A549 (cell line): ENCODE measurements around the gene TMEM40. TPM values are rescaled to one million over a fixed set of nuclear protein-coding genes. Genes with fewer than 3 reads are reported as not detected.

Source experiments
- ATAC-seq, 2 experiments: fragments of 200-7000 bp in 1 of 2; fragments of >200 bp in 1 of 2; cut with Nextera tagmentation in 1 of 2; cut with Tn5 transposase in 1 of 2; 3 replicates each; pipeline versions ENCODE4 v1.8.0 to v1.9.1; 2018 to 2020; ENCODE audit warnings: mild to moderate bottlenecking in 1 of 2, moderate library complexity in 1 of 2
- CTCF ChIA-PET: fragments of 300-600 bp; sonication (Branson Sonifier 250); formaldehyde crosslinking; extraction: SDS; loops from one replicate; lab custom pipeline; 2021; ENCODE audit warnings: antibody characterized with exemption, inconsistent platforms; lab: Yijun Ruan, JAX
- POLR2A ChIA-PET: fragments of 350-600 bp; formaldehyde crosslinking; extraction: SDS; loops from one replicate; lab custom pipeline; 2021; ENCODE audit warnings: antibody characterized with exemption, inconsistent platforms; lab: Yijun Ruan, JAX
- DNase-seq, 2 experiments: peaks; one replicate each; pipeline versions ENCODE4 v3.0.0 to v3.0.0-alpha.2; 2011 to 2016; ENCODE audit warnings: low read depth in 1 of 2, low spot score in 1 of 2
- FAIRE-seq: peaks from 2 replicates; lab custom pipeline; 2011; peaks lifted over from hg19 to GRCh38; lab: Jason Lieb, UNC
- H3K27ac ChIP-seq, 2 experiments: fragments of >200 bp; sonication (Bioruptor Twin); formaldehyde crosslinking; 3 replicates each; pipeline ENCODE4 v1.5.1; 2016 to 2017
- H3K4me1 ChIP-seq: fragments of >200 bp; sonication (Bioruptor Twin); formaldehyde crosslinking; 3 replicates; pipeline ENCODE4 v1.6.1; 2016
- H3K4me2 ChIP-seq: fragments of >200 bp; sonication (Bioruptor Twin); formaldehyde crosslinking; 3 replicates; pipeline ENCODE4 v1.6.1; 2016
- H3K4me3 ChIP-seq: fragments of >200 bp; sonication (Bioruptor Twin); formaldehyde crosslinking; 3 replicates; pipeline ENCODE4 v1.5.1; 2016
- H3K9me3 ChIP-seq: fragments of >200 bp; sonication (Bioruptor Twin); formaldehyde crosslinking; 3 replicates; pipeline ENCODE4 v1.6.1; 2016
- ATOH8 ChIP-seq: fragments of 250-450 bp; sonication (Bioruptor Pico); IDR thresholded peaks from 2 replicates; pipeline ENCODE4 v1.5.0; 2020; ENCODE audit warnings: low read depth, mild to moderate bottlenecking, moderate library complexity
- CBX2 ChIP-seq: fragments of 200-600 bp; sonication (generic); IDR thresholded peaks from 2 replicates; pipeline ENCODE4 v1.6.1; 2016; ENCODE audit warnings: low read depth, mild to moderate bottlenecking, borderline replicate concordance
- CEBPB ChIP-seq, 2 experiments: fragments of >200 bp in 1 of 2; sonication (Bioruptor Twin) in 1 of 2; formaldehyde crosslinking in 1 of 2; IDR thresholded peaks; 2 replicates each; pipeline ENCODE4 v1.6.1; 2012 to 2016
- E2F6 ChIP-seq: IDR thresholded peaks from 2 replicates; pipeline ENCODE4 v1.6.1; 2012; ENCODE audit warnings: low read depth, borderline replicate concordance
- EHF ChIP-seq: fragments of 250-450 bp; sonication (Bioruptor Pico); IDR thresholded peaks from 2 replicates; pipeline ENCODE4 v1.5.0; 2020; ENCODE audit warnings: mild to moderate bottlenecking
- EHMT2 ChIP-seq: fragments of 200-600 bp; sonication (generic); IDR thresholded peaks from 2 replicates; pipeline ENCODE4 v1.6.1; 2016; ENCODE audit warnings: antibody characterized with exemption, low read depth, mild to moderate bottlenecking, moderate library complexity
- GATA3 ChIP-seq: IDR thresholded peaks from 2 replicates; pipeline ENCODE4 v1.6.1; 2012; ENCODE audit warnings: borderline replicate concordance
- HOXA7 ChIP-seq: fragments of 250-450 bp; sonication (Bioruptor Pico); IDR thresholded peaks from 2 replicates; pipeline ENCODE4 v1.5.0; 2020; ENCODE audit warnings: mild to moderate bottlenecking, moderate library complexity
- JUN ChIP-seq, 2 experiments: fragments of >200 bp; sonication (Bioruptor Twin); formaldehyde crosslinking; IDR thresholded peaks; 2 replicates in 1 of 2; 3 replicates in 1 of 2; pipeline ENCODE4 v1.6.1; 2016 to 2017
- MAFK ChIP-seq: fragments of 450-650 bp; IDR thresholded peaks from 2 replicates; pipeline ENCODE4 v1.6.1; 2014; ENCODE audit not compliant: partially characterized antibody
- NPAS2 ChIP-seq: fragments of 250-450 bp; sonication (Bioruptor Pico); IDR thresholded peaks from 2 replicates; pipeline ENCODE4 v1.8.0; 2022; ENCODE audit warnings: mild to moderate bottlenecking, moderate library complexity, borderline replicate concordance
- RAD21 ChIP-seq, 2 experiments: fragments of >200 bp in 1 of 2; sonication (Bioruptor Twin) in 1 of 2; formaldehyde crosslinking in 1 of 2; IDR thresholded peaks in 1 of 2; conservative IDR thresholded peaks in 1 of 2; 2 replicates in 1 of 2; 3 replicates in 1 of 2; pipeline ENCODE4 v1.6.1; 2012 to 2018; ENCODE audit warnings: inconsistent platforms in 1 of 2
- RNF2 ChIP-seq: fragments of 200-600 bp; sonication (generic); IDR thresholded peaks from 2 replicates; pipeline ENCODE4 v1.6.1; 2016; ENCODE audit warnings: low read depth, mild to moderate bottlenecking, antibody characterized with exemption, moderate library complexity, borderline replicate concordance
- SREBF2 ChIP-seq: fragments of 450-650 bp; IDR thresholded peaks from 2 replicates; pipeline ENCODE4 v1.6.1; 2014; ENCODE audit warnings: mild to moderate bottlenecking, moderate library complexity
- ZFP36 ChIP-seq: fragments of 450-650 bp; IDR thresholded peaks from 2 replicates; pipeline ENCODE4 v1.6.1; 2014; ENCODE audit warnings: borderline replicate concordance; ENCODE audit not compliant: partially characterized antibody
- WGBS: methylation state at CpG from one replicate; pipeline ENCODE4 v1.1.6; 2017; ENCODE audit errors: missing lambda C conversion rate; 5-methylcytosine and 5-hydroxymethylcytosine counted together
- polyA plus RNA-seq, 4 experiments: library from polyadenylated mRNA; depleted of rRNA in 3 of 4; stranded (reverse); fragments of >200 nt; fragmentation: RNase III in 1 of 4; extraction: RNeasy Plus Mini Kit Qiagen cat#74134 plus additional on column Dnase treatment in 1 of 4; gene quantifications; 2 replicates in 3 of 4; 3 replicates in 1 of 4; pipeline ENCODE4 v1.2.3, GENCODE V29; 2011 to 2017

TMEM40 gene
- polyA plus RNA-seq, 2 of the 4 experiments (the other 2 are of a cell fraction) = 0.13 to 0.18 TPM

GRCh38 chr3:12753275-12754028 is 5.6 kb downstream of the TMEM40 start:
- Histone ChIP-seq H3K4me1 (peaks cover 39% of the 10 kb centered on the region), H3K4me2 (peak overlapping the region; percentile 34; the same call in 1 of the 3 replicates), H3K27ac (peak overlapping the region; percentile 43 to 90; a peak in 5 of 6 replicates), H3K9me3 (no peaks in the 10 kb centered on the region), H3K4me3 (no peak overlapping the region)
- peak; percentile 48 for TF ChIP-seq MAFK
- TF ChIP-seq SREBF2 = no peak
- FAIRE-seq = no peak
- ChIA-PET CTCF (interaction anchor here (0.8 to 1.7 kb wide), 4 partner anchors 10 to 89 kb away, joined by 3 to 4 read pairs (median 4); no protein-coding TSS in a partner anchor), POLR2A (no interaction called here)
- WGBS = 85% methylated on average over 9 of the region's 9 CpGs
- DNase-seq = peak in 1 of 2 experiments; percentile 34
- ATAC-seq = peak; percentile 12 to 32; a peak in 3 of 6 replicates

GRCh38 chr3:12752809-12753208 is 6.2 kb downstream of the TMEM40 start:
- Histone ChIP-seq H3K4me1 (peaks cover 32% of the 10 kb centered on the region), H3K9me3 (no peaks in the 10 kb centered on the region), H3K4me2 (no peak overlapping the region), H3K27ac (peak overlapping the region in 1 of 2 experiments; percentile 90; a peak in 3 of 6 replicates), H3K4me3 (no peak overlapping the region)
- 48% methylated on average over 2 of the region's 2 CpGs for WGBS
- peak; percentile 51; a peak in 3 of 6 replicates for ATAC-seq
- DNase-seq = peak in 1 of 2 experiments; percentile 32
- CTCF ChIA-PET = interaction anchor here (0.6 to 1.7 kb wide), 4 partner anchors 9 to 89 kb away, joined by 3 to 4 read pairs (median 4); no protein-coding TSS in a partner anchor
- no peak for FAIRE-seq
- TF ChIP-seq MAFK = peak; percentile 100
- TF ChIP-seq CBX2 = no peak
- TF ChIP-seq, all 56 proteins: peak for 1
- POLR2A ChIA-PET = interaction anchor here (1.4 kb wide), 1 partner anchor 10 kb away, joined by 4 read pairs; no protein-coding TSS in a partner anchor

- 41% methylated on average over 3 of the region's 3 CpGs for WGBS
- Histone ChIP-seq H3K27ac (peak overlapping the region in 1 of 2 experiments; percentile 90; a peak in 2 of 6 replicates), H3K4me2 (no peak overlapping the region), H3K4me1 (peaks cover 32% of the 10 kb centered on the region), H3K9me3 (no peaks in the 10 kb centered on the region), H3K4me3 (no peak overlapping the region)
- DNase-seq (no peak), FAIRE-seq (no peak), ATAC-seq (no peak)
- TF ChIP-seq E2F6 (no peak), EHF (no peak), ATOH8 (no peak)
- POLR2A ChIA-PET = interaction anchor here (1.4 kb wide), 1 partner anchor 11 kb away, joined by 4 read pairs; no protein-coding TSS in a partner anchor
- CTCF ChIA-PET = interaction anchor here (0.6 to 1.7 kb wide), 3 partner anchors 32 to 90 kb away, joined by 3 to 8 read pairs (median 4); no protein-coding TSS in a partner anchor
Measured at GRCh38 chr3:12752102-12752501, 7.0 kb downstream of the TMEM40 start.

GRCh38 chr3:12751571-12751970 is 7.5 kb downstream of the TMEM40 start:
- FAIRE-seq = no peak
- Histone ChIP-seq H3K9me3 (no peaks in the 10 kb centered on the region), H3K27ac (peak overlapping the region in 1 of 2 experiments; percentile 90; a peak in 3 of 6 replicates), H3K4me1 (peaks cover 32% of the 10 kb centered on the region), H3K4me3 (no peak overlapping the region), H3K4me2 (no peak overlapping the region)
- ATAC-seq = peak in 1 of 2 experiments; percentile 27; a peak in 3 of 6 replicates
- 57% methylated on average over 5 of the region's 5 CpGs for whole genome bisulfite sequencing
- no peak for TF ChIP-seq CEBPB (IDR thresholded peaks at IDR 0.05)
- TF ChIP-seq, all 56 proteins: peak for 0
- DNase-seq = peak in 1 of 2 experiments; percentile 28
- CTCF ChIA-PET = interaction anchor here (0.6 to 1.7 kb wide), 5 partner anchors 9 to 91 kb away, joined by 3 to 8 read pairs (median 4); no protein-coding TSS in a partner anchor
- POLR2A ChIA-PET = interaction anchor here (1.4 kb wide), 1 partner anchor 12 kb away, joined by 4 read pairs; no protein-coding TSS in a partner anchor

DNA sequence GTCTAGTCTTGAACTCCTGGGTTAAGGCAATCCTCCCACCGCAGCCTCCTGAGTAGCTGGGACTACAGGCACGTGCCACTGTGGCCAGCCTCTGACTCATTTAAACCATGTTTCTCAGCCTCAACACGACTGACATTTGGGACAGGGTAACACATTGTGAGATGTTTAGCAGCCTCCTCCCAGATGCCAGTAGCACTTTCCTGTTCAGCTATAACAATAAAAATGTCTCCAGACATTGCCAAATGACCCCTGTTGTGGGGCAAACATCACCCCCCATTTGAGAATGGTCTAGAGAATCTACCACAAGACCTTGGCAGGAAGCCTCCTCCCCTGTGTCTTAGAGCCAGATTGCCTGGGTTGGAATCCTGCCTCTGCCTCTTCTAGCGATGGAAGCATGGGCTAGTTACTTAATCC is 8.4 kb downstream of the TMEM40 start:
- peak overlapping the region; percentile 21; the same call in 2 of the 3 replicates for H3K4me2 ChIP-seq
- TF ChIP-seq HOXA7 (no peak), ZFP36 (no peak), JUN (IDR thresholded peaks at IDR 0.05) (no peak), GATA3 (no peak), NPAS2 (CRISPR knock-in tag) (no peak), RNF2 (no peak), EHMT2 (no peak), CEBPB (IDR thresholded peaks at IDR 0.05) (no peak), RAD21 (conservative IDR thresholded peaks at IDR 0.05 in 1 of 2, IDR thresholded peaks at IDR 0.05 in 1 of 2) (no peak)
- TF ChIP-seq, all 56 proteins: peak for 0
- H3K27ac ChIP-seq = peak overlapping the region; percentile 73 to 90
- no peak for DNase-seq
- peak in 1 of 2 experiments; percentile 24; a peak in 2 of 6 replicates for ATAC-seq
- H3K4me3 ChIP-seq = no peak overlapping the region
- no peaks in the 10 kb centered on the region for H3K9me3 ChIP-seq
- POLR2A ChIA-PET = no interaction called here
- WGBS = 81% methylated on average over 4 of the region's 4 CpGs
- H3K4me1 ChIP-seq = peaks cover 32% of the 10 kb centered on the region
- no peak for FAIRE-seq
- CTCF ChIA-PET = interaction anchor here (1.1 to 1.5 kb wide), 3 partner anchors 31 to 91 kb away, joined by 3 to 8 read pairs (median 4); partner anchors contain the start of gene RPL32
